ENCODE measurements around the gene CDK17.
"Not testable (repeated sequence)": the region's sequence is repeated elsewhere in the genome, so short reads cannot be mapped to it uniquely, and the experiment has no call there.

The CDK17 gene

GRCh38 chr12:96417688-96418087 lies 17.4 kb upstream of the CDK17 start:
- not testable (repeated sequence) for DNase-seq

- DNase-seq = no peak
These were observed 16.0 kb upstream of the CDK17 start for GRCh38 chr12:96416033-96416799.

- DNase-seq = no peak
These were observed 14.4 kb upstream of the CDK17 start for GRCh38 chr12:96414637-96415036.

DNA sequence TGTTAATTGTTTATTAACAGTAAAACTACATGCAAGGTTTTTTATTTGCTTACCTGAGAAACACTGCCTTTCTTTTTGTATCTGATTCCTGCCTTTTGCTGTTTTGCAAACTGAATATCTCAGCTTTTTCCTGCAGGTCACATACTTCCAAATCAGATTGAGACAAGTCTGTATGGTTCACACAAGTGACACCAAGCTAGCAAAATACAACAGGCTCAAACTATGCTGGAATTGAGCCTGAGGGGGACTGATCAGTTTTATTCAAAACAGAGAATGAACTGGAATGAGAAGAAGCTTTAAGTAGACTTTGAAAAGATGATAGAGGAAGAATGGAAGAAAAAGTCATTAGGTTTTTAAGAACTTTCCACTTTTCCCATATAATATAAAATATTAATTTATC lies 12.2 kb upstream of the CDK17 start:
- no peak for DNase-seq

GRCh38 chr12:96409731-96410130 lies 9.5 kb upstream of the CDK17 start:
- DNase-seq = no peak

DNA sequence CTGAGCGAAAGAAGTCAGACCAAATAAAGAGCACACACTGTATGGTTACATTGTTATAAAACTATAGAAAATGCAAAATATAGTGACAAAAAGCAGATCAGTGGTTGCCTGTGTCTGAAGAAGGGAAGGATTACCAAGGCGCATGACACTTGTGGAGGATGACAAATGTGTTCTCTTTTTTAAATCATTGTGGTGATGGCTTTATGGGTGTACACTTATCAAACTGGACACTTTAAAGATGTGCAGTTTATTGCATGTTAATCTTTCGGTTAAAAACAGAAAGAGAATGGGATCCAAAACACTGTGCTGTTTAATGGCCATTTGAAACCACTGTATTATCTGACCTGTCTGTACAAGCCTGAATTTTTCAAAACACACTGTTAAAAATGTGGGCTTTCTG lies 8.8 kb upstream of the CDK17 start:
- no peak for DNase-seq

DNA sequence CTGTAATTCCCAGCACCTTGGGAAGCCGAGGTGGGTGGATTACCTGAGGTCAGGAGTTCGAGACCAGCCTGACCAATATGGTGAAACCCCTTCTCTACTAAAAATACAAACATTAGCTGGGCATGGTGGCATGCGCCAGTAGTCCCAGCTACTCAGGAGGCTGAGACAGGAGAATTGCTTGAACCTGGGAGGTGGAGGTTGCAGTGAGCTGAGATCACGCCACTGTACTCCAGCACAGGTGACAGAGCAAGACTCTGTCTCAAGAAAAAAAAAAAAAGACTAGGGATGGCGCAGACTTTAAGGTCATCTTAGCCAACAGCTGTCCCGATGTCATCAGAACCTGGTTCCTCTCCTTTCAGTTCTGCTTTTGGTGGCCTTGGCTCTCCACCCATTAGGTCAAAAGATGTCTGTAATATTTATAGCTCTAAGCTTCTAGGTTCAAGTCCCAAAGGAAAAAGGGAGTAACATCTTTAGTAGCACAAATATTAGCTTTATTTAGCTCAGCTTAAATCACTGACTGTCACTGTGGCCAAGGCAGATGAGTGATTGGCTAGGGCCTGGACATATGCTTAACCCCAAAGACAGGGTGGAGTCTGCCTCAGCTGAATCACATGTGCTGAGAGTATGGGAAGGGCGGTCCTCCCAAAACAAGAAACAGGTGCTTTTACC lies 7.3 kb upstream of the CDK17 start:
- not testable (repeated sequence) for DNase-seq

GRCh38 chr12:96404696-96405095 lies 4.5 kb upstream of the CDK17 start:
- no peak for DNase-seq

GRCh38 chr12:96403870-96404269 lies 3.6 kb upstream of the CDK17 start:
- DNase-seq = no peak

- not testable (repeated sequence) for DNase-seq
These were observed 2.3 kb upstream of the CDK17 start for GRCh38 chr12:96402522-96402921.

DNA sequence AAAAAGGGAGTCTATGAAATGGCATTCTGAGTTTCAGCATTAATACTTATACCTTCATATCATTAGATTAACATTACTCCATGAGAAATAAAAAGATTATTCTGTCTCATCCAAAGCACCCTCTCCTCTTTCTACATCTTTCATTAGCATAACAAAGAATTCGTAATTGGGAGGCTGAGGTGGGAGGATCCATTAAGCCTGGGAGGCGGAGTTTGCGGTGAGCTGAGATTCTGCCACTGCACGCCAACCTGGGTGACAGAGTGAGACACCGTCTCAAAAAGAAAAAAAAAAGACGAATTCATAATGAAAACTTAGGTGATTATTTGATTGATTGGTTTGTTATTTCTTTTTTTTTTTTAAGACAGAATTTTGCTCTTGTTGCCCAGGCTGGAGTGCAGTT lies 1.8 kb upstream of the CDK17 start:
- DNase-seq = peak in 2 of 3 experiments; percentile 28 to 54

GRCh38 chr12:96401076-96401871 lies 1.0 kb upstream of the CDK17 start:
- peak; percentile 30 to 73 (median 60) for DNase-seq

- DNase-seq = peak in 1 of 3 experiments; percentile 84
These were observed 414 bp upstream of the CDK17 start for GRCh38 chr12:96400631-96401075.

- peak; percentile 72 to 88 (median 84) for DNase-seq
These were observed 920 bp downstream of the CDK17 start for GRCh38 chr12:96399120-96399918.

- peak in 1 of 3 experiments; percentile 75 for DNase-seq
These were observed 1.7 kb downstream of the CDK17 start for GRCh38 chr12:96398424-96399119.

DNA sequence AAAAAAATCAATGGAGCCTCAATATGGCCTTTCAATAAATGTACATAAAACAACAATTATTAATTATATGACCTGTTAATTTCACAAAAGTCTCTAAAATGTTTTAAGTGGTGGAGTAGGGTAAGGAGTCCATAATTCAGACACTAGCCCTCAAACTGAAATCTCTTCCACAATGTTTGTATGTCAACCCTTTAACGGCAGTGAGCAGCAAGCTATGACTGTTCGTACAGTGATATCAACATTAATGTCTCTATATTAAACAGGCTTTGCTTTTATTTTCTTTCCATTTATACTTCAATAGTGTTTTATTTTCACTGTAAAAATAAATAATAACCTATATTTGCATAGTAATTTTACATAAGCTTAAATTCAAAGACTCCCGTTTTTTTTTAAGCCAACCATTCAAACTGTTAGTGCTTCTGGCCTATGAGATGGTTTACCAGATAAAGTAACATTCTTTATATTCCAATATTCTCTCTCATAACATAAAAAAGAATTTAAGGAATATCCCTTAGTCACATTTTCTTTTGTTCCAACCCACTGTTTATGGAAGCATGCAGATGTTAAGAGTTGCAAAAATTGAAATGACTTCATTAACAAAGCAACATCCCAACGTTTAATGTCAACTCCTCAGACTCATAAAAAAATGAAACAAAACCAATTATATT lies 2.3 kb downstream of the CDK17 start:
- DNase-seq = no peak

GRCh38 chr12:96396914-96397313 lies 3.3 kb downstream of the CDK17 start:
- no peak for DNase-seq

DNA sequence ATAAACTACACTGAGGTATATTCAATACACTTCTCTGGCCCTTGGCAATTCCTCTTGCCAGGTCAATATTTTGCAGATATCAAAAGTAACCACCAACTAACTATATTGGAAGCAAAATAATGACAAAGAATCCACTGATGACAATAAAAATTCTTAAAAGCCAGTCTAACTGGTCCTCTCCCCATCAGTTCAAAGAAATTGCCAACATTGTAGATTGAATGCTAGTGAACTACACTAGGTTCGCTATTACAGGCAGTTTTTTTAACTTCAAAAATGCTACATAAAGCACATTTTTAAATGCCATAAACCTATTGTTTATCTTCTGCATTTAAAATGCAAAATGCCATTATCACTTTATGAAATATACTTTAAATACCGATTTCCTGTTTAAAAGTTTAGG lies 4.0 kb downstream of the CDK17 start:
- no peak for DNase-seq

- DNase-seq = no peak
These were observed 5.0 kb downstream of the CDK17 start for GRCh38 chr12:96395236-96395635.

GRCh38 chr12:96393229-96393628 lies 7.0 kb downstream of the CDK17 start:
- DNase-seq = not testable (repeated sequence)

- no peak for DNase-seq
These were observed 7.8 kb downstream of the CDK17 start for GRCh38 chr12:96392397-96392796.

Data from NCI-H1417 (cell line).